Type B pancreatic cell (in vitro differentiated cells): ENCODE data around the gene MYOM3. TPM values are rescaled to one million over a fixed set of nuclear protein-coding genes. Genes with fewer than 3 reads are reported as not detected.

Experiments
- DNase-seq: peaks from one replicate; pipeline ENCODE4 v3.0.0; 2021; ENCODE audit warnings: mixed read lengths; ENCODE audit not compliant: unreplicated experiment; ENCODE audit errors: extremely low spot score
- H3K27ac Mint-ChIP-seq: 2 replicates; pipeline ENCODE4 v1.8.0; 2021; ENCODE audit warnings: mild to moderate bottlenecking, mixed read lengths
- H3K27me3 Mint-ChIP-seq: 2 replicates; pipeline ENCODE4 v1.8.0; 2021; ENCODE audit warnings: mixed read lengths
- H3K36me3 Mint-ChIP-seq: 2 replicates; pipeline ENCODE4 v1.8.0; 2021; ENCODE audit warnings: mixed read lengths
- H3K4me1 Mint-ChIP-seq: one replicate; pipeline ENCODE4 v1.8.0; 2021; ENCODE audit warnings: mixed read lengths; ENCODE audit not compliant: unreplicated experiment
- H3K4me3 Mint-ChIP-seq: 2 replicates; pipeline ENCODE4 v1.8.0; 2021; ENCODE audit warnings: mild to moderate bottlenecking, mixed read lengths
- H3K9me3 Mint-ChIP-seq: 2 replicates; pipeline ENCODE4 v1.8.0; 2021; ENCODE audit warnings: mixed read lengths
- CTCF ChIP-seq: fragments of 200-600 bp; sonication (generic); conservative IDR thresholded peaks from 2 replicates; pipeline ENCODE4 v1.5.0; 2021; ENCODE audit warnings: antibody characterized with exemption, mild to moderate bottlenecking
- total RNA-seq: library from RNA; stranded (reverse); gene quantifications from 2 replicates; pipeline ENCODE4 v1.2.1, GENCODE V29; 2021; ENCODE audit warnings: low replicate concordance

The MYOM3 gene
- total RNA-seq, 1 donor from 2014 or later = 0.70 TPM

GRCh38 chr1:24110642-24111261 is 1.2 kb downstream of the MYOM3 start:
- no peak for DNase-seq
- Mint-ChIP-seq H3K4me3 (no peak overlapping the region), H3K9me3 (no peaks in the 10 kb centered on the region), H3K27me3 (peaks cover 3% of the 10 kb centered on the region), H3K27ac (no peak overlapping the region), H3K36me3 (no peaks in the 10 kb centered on the region), H3K4me1 (peaks cover 22% of the 10 kb centered on the region)
- no peak for TF ChIP-seq CTCF

DNA sequence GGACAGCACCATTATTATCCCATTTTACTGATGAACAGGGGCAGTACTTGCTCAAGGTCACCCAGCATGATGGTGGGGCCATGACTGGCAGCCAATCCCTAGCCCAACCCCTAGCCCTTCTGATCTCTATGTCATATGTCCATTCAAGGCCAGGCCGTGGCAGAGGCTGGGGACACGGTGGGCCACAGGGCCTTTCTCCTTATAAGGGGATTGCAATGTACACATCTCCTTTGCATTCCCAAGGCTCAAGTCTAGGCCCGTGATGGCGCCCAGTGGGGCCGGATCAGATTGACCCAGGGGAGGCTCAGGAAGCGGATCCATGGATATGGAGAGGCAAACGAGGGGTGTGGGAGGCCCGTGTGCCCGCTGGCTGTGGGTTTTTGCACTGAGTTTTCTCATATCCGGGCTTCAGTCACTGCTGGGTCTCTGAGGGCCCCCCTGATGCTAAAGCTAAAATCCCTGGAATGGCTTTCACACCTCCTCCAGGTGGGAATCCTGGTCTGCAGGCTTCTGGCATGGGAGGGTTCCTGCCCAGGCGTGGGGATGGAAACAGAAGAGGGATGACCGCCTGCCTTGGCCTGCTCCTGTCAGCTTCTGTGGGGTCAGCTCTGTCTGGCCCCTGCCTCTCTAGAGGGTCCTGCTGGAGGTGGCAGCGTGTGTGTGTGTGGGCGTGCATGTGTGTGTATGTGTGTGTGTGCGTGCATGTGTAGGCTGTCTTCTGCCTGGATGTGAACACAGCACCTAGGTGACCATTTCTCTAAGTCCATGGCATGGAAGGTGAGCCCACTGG is 2.1 kb downstream of the MYOM3 start:
- no peak for DNase-seq
- Mint-ChIP-seq H3K27me3 (peaks cover 3% of the 10 kb centered on the region), H3K4me3 (no peak overlapping the region), H3K4me1 (peaks cover 22% of the 10 kb centered on the region), H3K27ac (no peak overlapping the region), H3K9me3 (no peaks in the 10 kb centered on the region), H3K36me3 (no peaks in the 10 kb centered on the region)
- TF ChIP-seq CTCF = no peak

GRCh38 chr1:24109166-24109483 is 2.8 kb downstream of the MYOM3 start:
- Mint-ChIP-seq H3K4me3 (no peak overlapping the region), H3K9me3 (no peaks in the 10 kb centered on the region), H3K27me3 (peaks cover 3% of the 10 kb centered on the region), H3K36me3 (no peaks in the 10 kb centered on the region), H3K4me1 (peaks cover 23% of the 10 kb centered on the region), H3K27ac (no peak overlapping the region)
- DNase-seq = no peak
- TF ChIP-seq CTCF = no peak

DNA sequence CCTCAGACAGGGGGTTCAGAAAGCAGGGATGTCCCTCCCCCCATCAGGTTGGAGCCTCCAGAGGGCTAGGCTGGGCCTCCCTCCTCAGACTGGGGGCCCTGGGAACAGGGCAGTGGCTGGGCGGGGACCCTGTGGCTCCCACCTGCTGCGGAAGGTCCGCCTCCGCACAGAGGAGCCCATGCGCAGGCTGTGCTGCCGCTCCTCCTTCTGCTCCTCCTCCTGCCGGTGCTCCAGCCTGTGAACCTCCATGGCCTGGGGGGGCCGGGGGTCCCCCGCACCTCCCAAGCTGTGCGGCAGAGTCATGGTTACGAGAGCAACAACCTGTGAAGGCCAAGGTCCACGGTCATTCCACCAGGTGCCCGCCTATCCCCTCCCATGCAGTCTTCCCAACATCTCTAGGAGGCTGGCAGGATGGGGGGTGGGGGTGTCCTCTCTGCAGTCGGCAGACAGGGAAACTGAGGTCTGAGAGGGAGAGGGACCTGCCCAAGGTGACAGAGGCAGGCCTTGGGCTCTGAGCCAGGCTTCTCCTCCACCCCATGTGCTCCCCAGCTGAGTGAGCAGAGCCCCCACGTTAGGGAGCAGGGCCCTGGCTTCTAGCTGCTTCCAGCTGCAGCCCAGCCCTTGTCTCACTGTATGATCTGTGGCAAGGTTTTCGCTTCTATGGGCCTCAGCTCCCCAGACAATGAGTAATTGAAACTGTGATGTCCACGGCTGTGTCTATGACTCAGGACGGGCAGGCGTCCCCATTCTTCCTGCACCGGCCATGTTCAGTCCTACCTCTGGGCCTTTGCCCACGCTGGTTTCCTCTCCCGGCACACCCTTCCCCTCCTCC is 3.4 kb downstream of the MYOM3 start:
- no peaks in the 10 kb centered on the region for H3K9me3 Mint-ChIP-seq
- H3K4me3 Mint-ChIP-seq = no peak overlapping the region
- H3K36me3 Mint-ChIP-seq = no peaks in the 10 kb centered on the region
- H3K27me3 Mint-ChIP-seq = no peaks in the 10 kb centered on the region
- no peak for DNase-seq
- no peak overlapping the region for H3K27ac Mint-ChIP-seq
- peaks cover 29% of the 10 kb centered on the region for H3K4me1 Mint-ChIP-seq
- TF ChIP-seq CTCF = no peak

DNA sequence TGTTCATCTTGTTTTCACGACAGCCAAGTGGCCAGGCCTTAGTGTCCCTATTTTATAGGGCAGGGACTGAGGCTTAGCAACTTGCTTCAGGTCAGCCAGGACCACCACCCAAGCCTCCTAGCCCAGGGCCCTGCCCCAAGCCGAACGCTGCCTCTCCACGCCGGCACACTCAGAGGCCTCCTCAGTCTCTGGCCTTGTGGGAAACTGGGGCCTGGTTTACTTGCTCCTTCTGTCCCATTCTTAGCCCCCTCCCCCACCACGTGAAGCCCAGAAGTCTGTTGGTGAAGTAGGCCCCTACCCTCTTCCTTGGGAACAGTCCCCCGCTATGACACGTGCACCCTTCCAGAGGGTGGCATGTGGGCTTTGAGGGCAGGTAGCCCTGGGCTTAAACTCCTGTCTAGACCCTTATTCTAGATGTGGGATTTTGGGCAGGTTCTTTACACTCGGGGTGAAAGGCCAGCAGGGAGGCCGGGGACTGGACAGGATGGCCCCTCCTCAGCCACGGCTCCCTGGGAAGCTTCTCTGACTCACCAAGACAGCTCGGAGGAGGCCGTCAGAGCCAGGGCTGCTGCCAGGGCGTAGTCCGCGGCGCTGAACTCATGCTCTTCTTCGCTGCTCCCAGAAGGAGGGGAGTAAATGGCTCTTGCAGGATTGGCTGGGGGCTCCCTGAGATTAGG is 4.3 kb downstream of the MYOM3 start:
- no peak for DNase-seq
- Mint-ChIP-seq H3K4me3 (no peak overlapping the region), H3K27ac (no peak overlapping the region), H3K27me3 (no peaks in the 10 kb centered on the region), H3K4me1 (peaks cover 34% of the 10 kb centered on the region), H3K36me3 (no peaks in the 10 kb centered on the region), H3K9me3 (no peaks in the 10 kb centered on the region)
- no peak for TF ChIP-seq CTCF
